AG08395 (cell line): Measurements from ENCODE around the gene RERG.
"Not testable (repeated sequence)": the region's sequence is repeated elsewhere in the genome, so short reads cannot be mapped to it uniquely, and the experiment has no call there.

ENCODE experiments used
- DNase-seq: peaks from one replicate; pipeline ENCODE4 v3.0.0; 2012; ENCODE audit warnings: mixed read lengths, low spot score

RERG gene

GRCh38 chr12:15220915-15221885 lies at the start of gene RERG:
Gene RERG, minus strand, starts transcription at chr12:15221417. Its CDS starts 3,928 bp downstream, at chr12:15217489.
- DNase-seq = peak; percentile 82

- no peak for DNase-seq
Observed at GRCh38 chr12:15270591-15270990, 49.4 kb upstream of the RERG start.

GRCh38 chr12:15268927-15269552 lies 47.8 kb upstream of the RERG start:
- peak; percentile 63 for DNase-seq

GRCh38 chr12:15268309-15268708 lies 47.1 kb upstream of the RERG start:
- no peak for DNase-seq

- no peak for DNase-seq
Observed at GRCh38 chr12:15265875-15266274, 44.7 kb upstream of the RERG start.

- no peak for DNase-seq
Observed at GRCh38 chr12:15256761-15257160, 35.5 kb upstream of the RERG start.

GRCh38 chr12:15253990-15254389 lies 32.8 kb upstream of the RERG start:
- DNase-seq = no peak

GRCh38 chr12:15244926-15245325 lies 23.7 kb upstream of the RERG start:
- no peak for DNase-seq

- no peak for DNase-seq
Observed at GRCh38 chr12:15244341-15244740, 23.1 kb upstream of the RERG start.

- DNase-seq = no peak
Observed at GRCh38 chr12:15243102-15243501, 21.9 kb upstream of the RERG start.

- DNase-seq = no peak
Observed at GRCh38 chr12:15240898-15241297, 19.7 kb upstream of the RERG start.

- no peak for DNase-seq
Observed at GRCh38 chr12:15234508-15234907, 13.3 kb upstream of the RERG start.

- DNase-seq = no peak
Observed at GRCh38 chr12:15234011-15234410, 12.8 kb upstream of the RERG start.

GRCh38 chr12:15232959-15233358 lies 11.7 kb upstream of the RERG start:
- no peak for DNase-seq

- no peak for DNase-seq
Observed at GRCh38 chr12:15231493-15231892, 10.3 kb upstream of the RERG start.

GRCh38 chr12:15230751-15231150 lies 9.5 kb upstream of the RERG start:
- DNase-seq = no peak

GRCh38 chr12:15230137-15230536 lies 8.9 kb upstream of the RERG start:
- no peak for DNase-seq

- DNase-seq = peak; percentile 24
Observed at GRCh38 chr12:15227004-15227679, 5.9 kb upstream of the RERG start.

GRCh38 chr12:15225863-15226218 lies 4.6 kb upstream of the RERG start:
- not testable (repeated sequence) for DNase-seq

GRCh38 chr12:15225136-15225862 lies 4.1 kb upstream of the RERG start:
- DNase-seq = no peak

- no peak for DNase-seq
Observed at GRCh38 chr12:15222219-15222618, 1.0 kb upstream of the RERG start.

GRCh38 chr12:15220451-15220850 lies 766 bp downstream of the RERG start:
- DNase-seq = no peak
